Activated CD4-positive, alpha-beta T cell treated with anti-CD3 and anti-CD28 coated beads, Interleukin-2, Interleukin-4, amounts not matched to agents 100 ng/mL and 50 ng/mL, durations not matched to agents 16 hours and 8 hours (primary cell): ENCODE results near the gene SLC52A1.

Source experiments
- DNase-seq: peaks from one replicate; pipeline ENCODE4 v3.0.0-alpha.2; 2020; ENCODE audit warnings: low spot score

SLC52A1 gene

GRCh38 chr17:4987767-4988567 is 47.3 kb downstream of the SLC52A1 start:
- no peak for DNase-seq

GRCh38 chr17:4986951-4987766 is 48.1 kb downstream of the SLC52A1 start, which contains the start of gene CAMTA2:
Gene CAMTA2 (minus strand): TSS chr17:4987675. CDS start chr17:4986222, 1,453 bp downstream.
- DNase-seq = peak; percentile 89

- DNase-seq = no peak
Observed at GRCh38 chr17:4986403-4986802, 48.8 kb downstream of the SLC52A1 start.
